Embryonic facial prominence (tissue), 1 donor: ENCODE data around the gene NLRP3.

ENCODE experiments used
- DNase-seq: peaks from one replicate; pipeline ENCODE4 v3.0.0-alpha.2; 2016; ENCODE audit errors: extremely low spot score

NLRP3 gene

GRCh38 chr1:247437551-247438505 lies 21.9 kb downstream of the NLRP3 start:
- no peak for DNase-seq

DNA sequence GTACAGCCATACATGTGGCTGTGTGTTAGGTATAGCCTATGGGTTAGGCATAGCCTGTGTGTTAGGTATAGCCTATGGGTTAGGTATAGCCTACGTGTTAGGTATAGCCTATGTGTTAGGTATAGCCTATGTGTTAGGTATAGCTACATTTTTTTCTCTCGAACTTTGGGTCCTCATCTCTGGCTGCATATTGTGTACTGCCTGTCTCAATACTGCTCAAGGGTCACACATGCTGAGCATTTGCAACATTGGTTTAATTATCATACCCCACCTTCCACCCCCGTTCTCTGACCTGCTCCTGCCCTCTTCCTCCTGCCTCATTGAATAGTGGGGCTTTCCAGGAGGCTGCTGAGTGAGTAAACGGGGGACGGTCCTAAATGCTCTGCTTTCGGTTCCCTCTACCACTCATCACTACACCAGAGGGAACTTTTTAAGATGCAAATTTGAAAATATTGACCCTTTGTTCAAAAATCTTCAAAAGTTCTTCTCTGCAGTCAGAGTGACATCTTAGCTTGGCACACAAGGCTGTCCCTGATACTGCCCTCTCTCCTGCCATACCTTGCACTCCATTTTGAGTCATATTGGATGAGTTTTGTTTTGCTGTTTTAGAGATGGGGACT lies 24.1 kb downstream of the NLRP3 start:
- no peak for DNase-seq

- no peak for DNase-seq
These were observed 25.6 kb downstream of the NLRP3 start for GRCh38 chr1:247441606-247442005.

- no peak for DNase-seq
These were observed 26.2 kb downstream of the NLRP3 start for GRCh38 chr1:247442164-247442563.

- DNase-seq, result no peak
These were observed 27.7 kb downstream of the NLRP3 start for GRCh38 chr1:247443641-247444040.

DNA sequence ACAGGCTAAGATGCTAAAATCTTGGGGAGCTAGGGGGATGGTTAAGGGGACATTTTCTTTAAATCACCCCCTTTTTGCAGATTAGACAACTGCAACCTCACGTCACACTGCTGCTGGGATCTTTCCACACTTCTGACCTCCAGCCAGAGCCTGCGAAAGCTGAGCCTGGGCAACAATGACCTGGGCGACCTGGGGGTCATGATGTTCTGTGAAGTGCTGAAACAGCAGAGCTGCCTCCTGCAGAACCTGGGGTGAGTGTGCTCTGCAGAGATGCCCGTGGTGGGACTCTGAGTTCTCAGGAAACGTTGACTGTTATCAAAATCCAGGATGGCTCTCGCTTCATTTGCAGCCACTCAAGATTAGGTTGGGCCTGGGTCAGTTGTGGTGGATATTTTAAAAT lies 28.6 kb downstream of the NLRP3 start:
- DNase-seq, result no peak

GRCh38 chr1:247445526-247446356 lies 29.8 kb downstream of the NLRP3 start:
- DNase-seq, result no peak

DNA sequence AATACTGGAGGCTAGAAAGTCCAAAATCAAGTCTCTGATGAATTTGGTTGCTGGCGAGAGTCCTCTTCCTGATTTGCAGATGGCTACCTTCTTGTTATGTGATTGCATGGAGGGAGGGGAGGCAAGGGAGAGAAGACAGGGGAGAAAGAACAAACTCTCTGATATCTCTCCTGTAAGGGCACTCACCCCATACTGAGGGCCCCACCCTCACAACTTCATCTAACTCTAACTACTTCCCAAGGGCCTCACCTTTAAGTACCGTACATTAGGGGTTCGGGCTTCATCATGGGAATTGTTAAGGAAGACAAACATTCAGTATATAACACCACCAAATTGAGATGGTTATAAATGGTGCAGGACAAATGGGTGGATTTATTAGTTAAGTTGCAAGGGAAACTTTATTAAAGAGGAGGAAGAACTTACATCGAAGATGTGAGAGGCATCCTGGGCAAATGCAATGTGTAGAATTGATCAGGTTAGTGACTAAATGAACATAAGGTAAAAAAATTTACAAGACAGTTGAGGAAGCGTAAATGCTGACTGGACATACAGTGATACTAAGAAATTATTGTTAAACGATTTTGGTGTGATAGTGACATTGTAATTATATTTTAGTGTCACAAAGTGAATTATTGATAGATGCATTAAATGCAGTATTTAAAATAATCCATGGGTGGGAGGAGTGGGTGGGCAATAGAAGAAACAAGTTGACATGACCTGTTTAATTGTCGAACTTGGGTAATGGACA lies 31.4 kb downstream of the NLRP3 start:
- DNase-seq, result no peak

- DNase-seq, result peak; percentile 42
These were observed 32.3 kb downstream of the NLRP3 start for GRCh38 chr1:247448107-247448791.

- DNase-seq, result no peak
These were observed 35.5 kb downstream of the NLRP3 start for GRCh38 chr1:247451388-247452010.

- DNase-seq, result no peak
These were observed 36.6 kb downstream of the NLRP3 start for GRCh38 chr1:247452447-247453039.

GRCh38 chr1:247453245-247453644 lies 37.3 kb downstream of the NLRP3 start:
- DNase-seq, result no peak

DNA sequence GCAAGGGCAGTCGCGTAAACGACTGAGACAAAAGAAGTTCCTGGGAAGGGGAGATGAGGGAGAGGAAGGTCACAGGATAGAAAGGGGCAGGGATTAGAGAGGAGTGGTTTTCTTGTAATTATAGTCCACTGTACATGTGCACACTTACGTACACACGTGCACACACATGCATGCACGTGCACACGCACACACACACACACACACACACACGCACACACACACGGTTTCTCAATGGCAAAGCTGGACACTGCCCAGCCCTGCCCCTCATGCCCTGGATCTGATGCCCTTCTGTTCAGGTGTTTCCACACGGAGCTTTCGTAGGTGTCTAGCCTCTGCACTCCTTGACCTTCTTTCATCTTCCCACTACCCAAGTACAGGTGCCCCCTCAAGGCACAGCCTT lies 38.0 kb downstream of the NLRP3 start:
- DNase-seq, result no peak

GRCh38 chr1:247456021-247456420 lies 40.0 kb downstream of the NLRP3 start:
- no peak for DNase-seq

GRCh38 chr1:247456914-247457639 lies 41.1 kb downstream of the NLRP3 start:
- no peak for DNase-seq

DNA sequence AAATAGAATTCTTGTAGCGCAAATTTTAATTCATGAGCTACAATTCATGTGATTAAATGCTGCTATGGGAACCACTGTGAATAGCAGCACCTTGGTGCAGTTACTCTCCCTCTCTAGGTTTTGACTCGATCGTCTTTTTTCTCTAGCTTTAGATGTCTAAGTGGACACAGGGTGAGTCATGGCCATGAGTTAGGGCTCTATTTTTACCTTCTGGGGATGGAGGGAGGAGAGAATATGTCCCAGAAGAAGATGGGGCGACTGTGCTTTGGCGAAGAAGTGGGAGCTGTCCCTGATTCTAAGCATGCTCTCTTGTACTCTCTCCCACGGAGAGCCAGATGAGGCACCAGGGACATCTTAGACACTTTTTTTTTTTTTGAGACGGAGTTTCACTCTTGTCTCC lies 43.5 kb downstream of the NLRP3 start:
- DNase-seq, result no peak

DNA sequence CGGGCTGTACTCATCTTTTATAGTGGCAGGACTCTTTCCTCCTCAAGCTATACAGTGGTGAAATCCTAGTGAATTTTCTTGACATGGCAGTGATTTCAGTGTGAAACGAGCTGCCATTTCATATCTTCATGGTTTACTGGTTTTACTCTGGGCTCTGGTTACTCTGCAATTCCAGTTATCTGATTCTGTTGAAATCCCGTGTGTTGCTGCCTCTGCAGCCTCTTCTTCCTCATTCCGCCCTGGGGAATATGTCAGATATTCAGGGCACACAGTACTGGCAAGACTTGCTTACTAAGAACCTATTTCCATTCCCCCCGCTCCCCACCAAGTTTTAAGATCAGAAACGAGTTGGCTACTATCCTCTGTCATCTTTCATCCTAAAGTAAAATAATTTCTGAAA lies 49.8 kb downstream of the NLRP3 start:
- DNase-seq, result no peak

DNA sequence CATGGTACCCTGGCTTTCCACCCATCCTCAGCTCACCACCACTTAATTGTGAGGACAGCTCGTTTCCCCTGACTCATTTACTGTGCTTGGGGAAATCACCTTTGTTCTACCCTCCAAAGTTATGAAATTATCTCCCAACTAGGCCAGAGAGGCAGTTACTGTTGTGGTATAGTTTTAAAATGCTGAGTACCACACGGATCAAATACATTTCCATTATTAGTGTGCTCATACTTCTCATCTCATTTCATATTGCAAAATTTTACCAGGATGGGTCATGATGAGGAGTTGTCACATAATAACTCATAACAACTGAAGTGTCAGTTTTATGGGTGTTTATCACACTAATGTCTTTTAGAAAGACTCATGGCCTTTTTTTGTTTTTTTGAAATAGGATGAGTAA lies 51.2 kb downstream of the NLRP3 start:
- DNase-seq, result no peak

- DNase-seq, result no peak
These were observed 52.6 kb downstream of the NLRP3 start for GRCh38 chr1:247468481-247469140.
